ENCODE measurements around the gene GALNT17.

GALNT17 gene

DNA sequence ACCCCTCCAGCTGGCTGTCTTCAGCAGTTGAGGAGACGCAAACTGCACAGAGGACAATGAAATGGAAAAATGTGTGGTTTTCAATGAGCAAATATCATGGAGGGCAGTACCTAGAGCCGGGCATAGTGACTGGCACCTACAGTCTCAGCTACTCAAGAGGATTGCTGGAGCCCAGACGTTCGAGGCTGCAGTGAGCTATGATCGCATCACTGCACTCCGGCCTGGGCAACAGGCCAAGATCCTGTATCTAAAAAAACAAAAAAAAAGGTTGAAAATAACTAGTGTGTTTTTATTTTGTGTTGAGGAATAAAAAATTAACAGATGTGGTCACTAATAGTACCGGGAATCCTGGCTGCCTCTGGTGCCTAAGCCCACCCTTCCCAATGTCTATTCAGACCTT, 345.5 kb downstream of the GALNT17 start:
- no peaks in the 10 kb centered on the region for H3K36me3 ChIP-seq (ENCODE audit: insufficient read depth, low read length)
- no peak overlapping the region for H2AFZ ChIP-seq (ENCODE audit: low read depth, low read length)
- no peak overlapping the region for H3K9ac ChIP-seq (ENCODE audit: low read depth, low read length)
- H3K4me2 ChIP-seq (ENCODE audit: insufficient read depth, low read length), result no peak overlapping the region
- no peaks in the 10 kb centered on the region for H3K4me1 ChIP-seq (ENCODE audit: insufficient read depth, low read length)
- no peak overlapping the region for H3K4me3 ChIP-seq (ENCODE audit: low read depth in 1 of 2, low read length in 2 of 2)
- no peaks in the 10 kb centered on the region for H3K27me3 ChIP-seq (ENCODE audit: insufficient read depth, low read length, poor library complexity)
- H3K79me2 ChIP-seq (ENCODE audit: insufficient read depth, low read length), result no peaks in the 10 kb centered on the region
- H4K20me1 ChIP-seq (ENCODE audit: insufficient read depth, low read length), result no peaks in the 10 kb centered on the region
- no peak for TF ChIP-seq EZH2 (IDR thresholded peaks at IDR 0.05; ENCODE audit: borderline replicate concordance, low read depth, low read length, severe bottlenecking)
- TF ChIP-seq CTCF (IDR thresholded peaks at IDR 0.05; ENCODE audit: borderline replicate concordance, extremely low read depth, low read length, poor library complexity, severe bottlenecking), result no peak
- H3K27ac ChIP-seq (ENCODE audit: low read length), result no peak overlapping the region
- peaks cover 6% of the 10 kb centered on the region for H3K9me3 ChIP-seq (ENCODE audit: insufficient read depth, low read length, severe bottlenecking)
- ATAC-seq (ENCODE audit: insufficient read depth, low read depth), result no peak
- DNase-seq, result no peak

- H3K4me3 ChIP-seq (ENCODE audit: low read depth in 1 of 2, low read length in 2 of 2), result no peak overlapping the region
- H4K20me1 ChIP-seq (ENCODE audit: insufficient read depth, low read length), result no peaks in the 10 kb centered on the region
- H3K9me3 ChIP-seq (ENCODE audit: insufficient read depth, low read length, severe bottlenecking), result peaks cover 6% of the 10 kb centered on the region
- H3K9ac ChIP-seq (ENCODE audit: low read depth, low read length), result no peak overlapping the region
- H3K27me3 ChIP-seq (ENCODE audit: insufficient read depth, low read length, poor library complexity), result no peaks in the 10 kb centered on the region
- H3K4me1 ChIP-seq (ENCODE audit: insufficient read depth, low read length), result no peaks in the 10 kb centered on the region
- H3K79me2 ChIP-seq (ENCODE audit: insufficient read depth, low read length), result no peaks in the 10 kb centered on the region
- no peak for DNase-seq
- H3K4me2 ChIP-seq (ENCODE audit: insufficient read depth, low read length), result no peak overlapping the region
- no peak overlapping the region for H2AFZ ChIP-seq (ENCODE audit: low read depth, low read length)
- H3K36me3 ChIP-seq (ENCODE audit: insufficient read depth, low read length), result no peaks in the 10 kb centered on the region
- no peak overlapping the region for H3K27ac ChIP-seq (ENCODE audit: low read length)
- no peak for ATAC-seq (ENCODE audit: insufficient read depth, low read depth)
- no peak for TF ChIP-seq EZH2 (IDR thresholded peaks at IDR 0.05; ENCODE audit: borderline replicate concordance, low read depth, low read length, severe bottlenecking)
- no peak for TF ChIP-seq CTCF (IDR thresholded peaks at IDR 0.05; ENCODE audit: borderline replicate concordance, extremely low read depth, low read length, poor library complexity, severe bottlenecking)
These were observed 347.3 kb downstream of the GALNT17 start for GRCh38 chr7:71479231-71479630.

- no peaks in the 10 kb centered on the region for H4K20me1 ChIP-seq (ENCODE audit: insufficient read depth, low read length)
- no peak overlapping the region for H3K9ac ChIP-seq (ENCODE audit: low read depth, low read length)
- H3K27ac ChIP-seq (ENCODE audit: low read length), result no peak overlapping the region
- H3K4me1 ChIP-seq (ENCODE audit: insufficient read depth, low read length), result no peaks in the 10 kb centered on the region
- H3K4me3 ChIP-seq (ENCODE audit: low read depth in 1 of 2, low read length in 2 of 2), result no peak overlapping the region
- no peak overlapping the region for H2AFZ ChIP-seq (ENCODE audit: low read depth, low read length)
- H3K79me2 ChIP-seq (ENCODE audit: insufficient read depth, low read length), result no peaks in the 10 kb centered on the region
- ATAC-seq (ENCODE audit: insufficient read depth, low read depth) (peak; percentile 71), DNase-seq (peak; percentile 20)
- no peak for TF ChIP-seq CTCF (IDR thresholded peaks at IDR 0.05; ENCODE audit: borderline replicate concordance, extremely low read depth, low read length, poor library complexity, severe bottlenecking)
- TF ChIP-seq EZH2 (IDR thresholded peaks at IDR 0.05; ENCODE audit: borderline replicate concordance, low read depth, low read length, severe bottlenecking), result no peak
- H3K9me3 ChIP-seq (ENCODE audit: insufficient read depth, low read length, severe bottlenecking), result no peaks in the 10 kb centered on the region
- H3K4me2 ChIP-seq (ENCODE audit: insufficient read depth, low read length), result no peak overlapping the region
- H3K27me3 ChIP-seq (ENCODE audit: insufficient read depth, low read length, poor library complexity), result no peaks in the 10 kb centered on the region
- no peaks in the 10 kb centered on the region for H3K36me3 ChIP-seq (ENCODE audit: insufficient read depth, low read length)
These were observed 348.8 kb downstream of the GALNT17 start for GRCh38 chr7:71480791-71481190.

- Histone ChIP-seq H3K79me2 (ENCODE audit: insufficient read depth, low read length) (no peaks in the 10 kb centered on the region), H3K4me3 (ENCODE audit: low read depth in 1 of 2, low read length in 2 of 2) (no peak overlapping the region), H3K27ac (ENCODE audit: low read length) (no peak overlapping the region), H3K4me1 (ENCODE audit: insufficient read depth, low read length) (no peaks in the 10 kb centered on the region), H3K36me3 (ENCODE audit: insufficient read depth, low read length) (no peaks in the 10 kb centered on the region), H3K27me3 (ENCODE audit: insufficient read depth, low read length, poor library complexity) (no peaks in the 10 kb centered on the region), H2AFZ (ENCODE audit: low read depth, low read length) (no peak overlapping the region), H4K20me1 (ENCODE audit: insufficient read depth, low read length) (no peaks in the 10 kb centered on the region), H3K9me3 (ENCODE audit: insufficient read depth, low read length, severe bottlenecking) (no peaks in the 10 kb centered on the region), H3K9ac (ENCODE audit: low read depth, low read length) (no peak overlapping the region), H3K4me2 (ENCODE audit: insufficient read depth, low read length) (no peak overlapping the region)
- DNase-seq, result no peak
- no peak for ATAC-seq (ENCODE audit: insufficient read depth, low read depth)
- TF ChIP-seq CTCF (IDR thresholded peaks at IDR 0.05; ENCODE audit: borderline replicate concordance, extremely low read depth, low read length, poor library complexity, severe bottlenecking) (no peak), EZH2 (IDR thresholded peaks at IDR 0.05; ENCODE audit: borderline replicate concordance, low read depth, low read length, severe bottlenecking) (no peak)
These were observed 350.3 kb downstream of the GALNT17 start for GRCh38 chr7:71482284-71482683.

Measured in DND-41 (cell line).